Gastroesophageal sphincter (tissue), 4 donors: ENCODE measurements around the gene RSPH10B2. TPM values are rescaled to one million over a fixed set of nuclear protein-coding genes. Genes with fewer than 3 reads are reported as not detected.
A peak's percentile ranks its signal among the peaks of the same experiment; 100 is the strongest.
"Not testable (repeated sequence)": the region's sequence is repeated elsewhere in the genome, so short reads cannot be mapped to it uniquely, and the experiment has no call there.

Experiments
- ATAC-seq: fragments of 150-250 bp; one replicate; pipeline ENCODE4 v1.9.1; 2016; ENCODE audit warnings: mild to moderate bottlenecking, moderate library complexity
- H3K27ac ChIP-seq, 4 donors: fragments of 200-600 bp; sonication (generic) in 3 of 4; 1 replicate in 3 of 4; 2 replicates in 1 of 4; pipeline ENCODE4 v1.5.1; 2016 to 2019
- H3K27me3 ChIP-seq: fragments of 200-600 bp; sonication (generic); one replicate; pipeline ENCODE4 v1.5.1; 2019
- H3K36me3 ChIP-seq, 2 donors: fragments of 200-600 bp; sonication (generic); one replicate each; pipeline ENCODE4 v1.5.1; 2019; ENCODE audit warnings: control low read depth in 1 of 2
- H3K4me1 ChIP-seq, 3 donors: fragments of 200-600 bp; sonication (generic); 1 replicate in 2 of 3; 2 replicates in 1 of 3; pipeline ENCODE4 v1.5.1; 2016 to 2019; ENCODE audit warnings: control low read depth in 2 of 3
- H3K4me3 ChIP-seq, 2 donors: fragments of 200-600 bp; sonication (generic); one replicate each; pipeline ENCODE4 v1.5.1; 2019; ENCODE audit warnings: mild to moderate bottlenecking in 1 of 2, moderate library complexity in 1 of 2
- H3K9me3 ChIP-seq, 3 donors: fragments of 200-600 bp; sonication (generic); one replicate each; pipeline ENCODE4 v1.5.1; 2017 to 2019; ENCODE audit warnings: control low read depth in 2 of 3
- WGBS, 2 donors: methylation state at CpG; one replicate each; pipeline ENCODE4 v1.1.5; 2018; ENCODE audit warnings: low coverage in 1 of 2; 5-methylcytosine and 5-hydroxymethylcytosine counted together
- total RNA-seq, 4 donors: library from RNA; depleted of rRNA; stranded (reverse); fragments of >200 nt; gene quantifications; one replicate each; pipeline ENCODE4 v1.1.0, GENCODE V29; 2016

The RSPH10B2 gene
- total RNA-seq, 4 donors from 2014 or later = 0.15 TPM; not detected in 3

GRCh38 chr7:6794276-6794675 is 40.4 kb downstream of the RSPH10B2 start:
- ATAC-seq, H3K27ac ChIP-seq, H3K9me3 ChIP-seq, H3K36me3 ChIP-seq, H3K4me1 ChIP-seq, H3K27me3 ChIP-seq, H3K4me3 ChIP-seq: not testable (repeated sequence)
- WGBS, 2 donors = no CpG with 5 or more reads among the region's 11 CpGs

- not testable (repeated sequence) for H3K27ac ChIP-seq, H3K36me3 ChIP-seq, H3K4me3 ChIP-seq, H3K27me3 ChIP-seq, H3K4me1 ChIP-seq, ATAC-seq, H3K9me3 ChIP-seq
- WGBS, 2 donors = 100% methylated on average over 1 of the region's 5 CpGs; no CpG with 5 or more reads in 1 of the 2 donors
Measured at GRCh38 chr7:6797218-6797617, 43.3 kb downstream of the RSPH10B2 start.

GRCh38 chr7:6798047-6798446 is 44.1 kb downstream of the RSPH10B2 start:
- not testable (repeated sequence) for H3K4me3 ChIP-seq, H3K36me3 ChIP-seq, ATAC-seq, H3K27ac ChIP-seq, H3K27me3 ChIP-seq, H3K4me1 ChIP-seq, H3K9me3 ChIP-seq
- no CpG with 5 or more reads among the region's 8 CpGs for WGBS, 2 donors

GRCh38 chr7:6799887-6800286 is 46.0 kb downstream of the RSPH10B2 start:
- ATAC-seq = not testable (repeated sequence)
- no CpG with 5 or more reads among the region's 12 CpGs for WGBS, 2 donors

GRCh38 chr7:6800331-6800730 is 46.4 kb downstream of the RSPH10B2 start:
- no CpG with 5 or more reads among the region's 2 CpGs for WGBS, 2 donors
- H3K4me1 ChIP-seq, H3K9me3 ChIP-seq, H3K36me3 ChIP-seq, H3K27me3 ChIP-seq, H3K27ac ChIP-seq, ATAC-seq, H3K4me3 ChIP-seq: not testable (repeated sequence)

More at GRCh38 chr7:6799887-6800286, 46.0 kb downstream of the RSPH10B2 start:
- H3K27ac ChIP-seq, H3K4me1 ChIP-seq, H3K36me3 ChIP-seq, H3K27me3 ChIP-seq, H3K9me3 ChIP-seq, H3K4me3 ChIP-seq: not testable (repeated sequence)

GRCh38 chr7:6807393-6807918 is 53.6 kb downstream of the RSPH10B2 start:
- H3K27me3 ChIP-seq, H3K4me1 ChIP-seq, H3K4me3 ChIP-seq, H3K9me3 ChIP-seq, H3K27ac ChIP-seq, ATAC-seq: not testable (repeated sequence)
- WGBS, 2 donors = 70% methylated on average over 2 of the region's 4 CpGs; no CpG with 5 or more reads in 1 of the 2 donors
- H3K36me3 ChIP-seq = peaks cover 0 to 34% of the 10 kb centered on the region in 2 donors

- H3K4me3 ChIP-seq, H3K9me3 ChIP-seq, H3K27me3 ChIP-seq, ATAC-seq, H3K4me1 ChIP-seq, H3K27ac ChIP-seq: not testable (repeated sequence)
- WGBS, 2 donors = no CpG with 5 or more reads among the region's 6 CpGs
- H3K36me3 ChIP-seq = peaks cover 0 to 39% of the 10 kb centered on the region in 2 donors
Measured at GRCh38 chr7:6807959-6808358, 54.1 kb downstream of the RSPH10B2 start.

- not testable (repeated sequence) for H3K4me1 ChIP-seq, H3K9me3 ChIP-seq, H3K4me3 ChIP-seq, H3K27me3 ChIP-seq, ATAC-seq, H3K27ac ChIP-seq
- peaks cover 0 to 71% of the 10 kb centered on the region in 2 donors for H3K36me3 ChIP-seq
- no CpG with 5 or more reads among the region's 2 CpGs for WGBS, 2 donors
Measured at GRCh38 chr7:6813011-6813410, 59.1 kb downstream of the RSPH10B2 start.

GRCh38 chr7:6815470-6815869 is 61.6 kb downstream of the RSPH10B2 start:
- 80 to 86% methylated on average over 1 to 5 of the region's 7 CpGs for WGBS, 2 donors
- ATAC-seq, H3K27ac ChIP-seq, H3K4me1 ChIP-seq, H3K9me3 ChIP-seq, H3K4me3 ChIP-seq, H3K27me3 ChIP-seq: not testable (repeated sequence)
- peaks cover 0 to 75% of the 10 kb centered on the region in 2 donors for H3K36me3 ChIP-seq

- not testable (repeated sequence) for H3K4me3 ChIP-seq, ATAC-seq, H3K9me3 ChIP-seq, H3K4me1 ChIP-seq, H3K27me3 ChIP-seq, H3K27ac ChIP-seq
- H3K36me3 ChIP-seq = peaks cover 0 to 52% of the 10 kb centered on the region in 2 donors
- WGBS, 2 donors = 89% methylated on average over 4 to 6 of the region's 6 CpGs
Measured at GRCh38 chr7:6821622-6822021, 67.7 kb downstream of the RSPH10B2 start.

- WGBS, 2 donors = no CpG with 5 or more reads among the region's 42 CpGs
- not testable (repeated sequence) for H3K4me1 ChIP-seq, H3K27me3 ChIP-seq, H3K9me3 ChIP-seq
- peak; percentile 36 for ATAC-seq
- H3K36me3 ChIP-seq = peaks cover 0 to 22% of the 10 kb centered on the region in 2 donors
- H3K4me3 ChIP-seq = peak overlapping the region; percentile 59 to 64
- peak overlapping the region in 2 of 4 donors; percentile 67 to 80 for H3K27ac ChIP-seq
Measured at GRCh38 chr7:6825236-6826125, 71.6 kb downstream of the RSPH10B2 start.
